Uterus (tissue), 2 donors: ENCODE results near the gene GPR152.
"Not testable (repeated sequence)": the region's sequence is repeated elsewhere in the genome, so short reads cannot be mapped to it uniquely, and the experiment has no call there.

Experiments used
- POLR2A ChIP-seq, 2 donors: fragments of 450-650 bp; IDR thresholded peaks; one replicate each; pipeline ENCODE4 v1.6.1; 2016; ENCODE audit warnings: antibody characterized with exemption in 2 of 2, mild to moderate bottlenecking in 1 of 2, moderate library complexity in 1 of 2
- TF ChIP-seq, protein P1 (sequence below), 4 experiments: fragments of 200-600 bp in 2 of 4; fragments of 450-650 bp in 2 of 4; sonication (generic) in 2 of 4; IDR thresholded peaks; one replicate each; pipeline ENCODE4 v1.5.1; 2016 to 2019; ENCODE audit warnings: antibody characterized with exemption in 4 of 4, mild to moderate bottlenecking in 2 of 4, moderate library complexity in 1 of 4

DNA sequence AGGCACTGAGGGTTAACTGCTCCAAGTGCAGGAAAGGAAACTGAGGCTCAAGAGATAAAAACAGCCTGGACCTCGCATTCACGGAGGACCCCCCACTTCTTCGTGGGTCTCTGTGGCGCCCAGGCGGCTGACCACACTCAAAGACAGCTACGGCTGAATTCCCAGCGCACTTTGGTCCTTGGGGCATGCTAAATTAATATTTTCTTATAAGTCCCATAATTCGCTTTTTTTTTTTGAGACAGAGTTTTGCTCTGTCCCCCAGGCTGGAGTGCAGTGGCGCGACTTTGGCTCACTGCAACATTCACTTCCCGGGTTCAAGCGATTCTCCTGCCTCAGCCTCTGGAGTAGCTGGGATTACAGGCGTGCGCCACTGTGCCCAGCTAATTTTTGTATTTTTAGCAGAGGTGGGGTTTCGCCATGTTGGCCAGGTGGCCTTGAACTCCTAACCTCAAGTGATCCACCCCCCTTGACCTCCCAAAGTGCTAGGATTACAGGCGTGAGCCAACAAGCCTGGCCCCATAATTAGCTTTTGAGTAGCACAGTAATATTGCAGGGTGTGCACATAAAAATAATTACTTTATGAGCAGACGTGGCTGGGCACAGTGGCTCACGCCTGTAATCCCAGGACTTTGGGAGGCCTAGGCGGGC lies 50.2 kb downstream of the GPR152 start:
- TF ChIP-seq, protein P1, sequence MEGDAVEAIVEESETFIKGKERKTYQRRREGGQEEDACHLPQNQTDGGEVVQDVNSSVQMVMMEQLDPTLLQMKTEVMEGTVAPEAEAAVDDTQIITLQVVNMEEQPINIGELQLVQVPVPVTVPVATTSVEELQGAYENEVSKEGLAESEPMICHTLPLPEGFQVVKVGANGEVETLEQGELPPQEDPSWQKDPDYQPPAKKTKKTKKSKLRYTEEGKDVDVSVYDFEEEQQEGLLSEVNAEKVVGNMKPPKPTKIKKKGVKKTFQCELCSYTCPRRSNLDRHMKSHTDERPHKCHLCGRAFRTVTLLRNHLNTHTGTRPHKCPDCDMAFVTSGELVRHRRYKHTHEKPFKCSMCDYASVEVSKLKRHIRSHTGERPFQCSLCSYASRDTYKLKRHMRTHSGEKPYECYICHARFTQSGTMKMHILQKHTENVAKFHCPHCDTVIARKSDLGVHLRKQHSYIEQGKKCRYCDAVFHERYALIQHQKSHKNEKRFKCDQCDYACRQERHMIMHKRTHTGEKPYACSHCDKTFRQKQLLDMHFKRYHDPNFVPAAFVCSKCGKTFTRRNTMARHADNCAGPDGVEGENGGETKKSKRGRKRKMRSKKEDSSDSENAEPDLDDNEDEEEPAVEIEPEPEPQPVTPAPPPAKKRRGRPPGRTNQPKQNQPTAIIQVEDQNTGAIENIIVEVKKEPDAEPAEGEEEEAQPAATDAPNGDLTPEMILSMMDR (IDR thresholded peaks at IDR 0.05) = peak in 2 of 4 experiments; percentile 4 to 5
- not testable (repeated sequence) for TF ChIP-seq POLR2A (IDR thresholded peaks at IDR 0.05)
